Activated CD4-positive, alpha-beta T cell treated with anti-CD3 and anti-CD28 coated beads, Interleukin-2, amount 50 U/mL, for 48 hours (primary cell): ENCODE data around the gene ZNF729.
"Not testable (repeated sequence)": the region's sequence is repeated elsewhere in the genome, so short reads cannot be mapped to it uniquely, and the experiment has no call there.

Experiments
- DNase-seq, 2 experiments: peaks; one replicate each; pipeline ENCODE4 v3.0.0-alpha.2; 2020

ZNF729 gene

DNA sequence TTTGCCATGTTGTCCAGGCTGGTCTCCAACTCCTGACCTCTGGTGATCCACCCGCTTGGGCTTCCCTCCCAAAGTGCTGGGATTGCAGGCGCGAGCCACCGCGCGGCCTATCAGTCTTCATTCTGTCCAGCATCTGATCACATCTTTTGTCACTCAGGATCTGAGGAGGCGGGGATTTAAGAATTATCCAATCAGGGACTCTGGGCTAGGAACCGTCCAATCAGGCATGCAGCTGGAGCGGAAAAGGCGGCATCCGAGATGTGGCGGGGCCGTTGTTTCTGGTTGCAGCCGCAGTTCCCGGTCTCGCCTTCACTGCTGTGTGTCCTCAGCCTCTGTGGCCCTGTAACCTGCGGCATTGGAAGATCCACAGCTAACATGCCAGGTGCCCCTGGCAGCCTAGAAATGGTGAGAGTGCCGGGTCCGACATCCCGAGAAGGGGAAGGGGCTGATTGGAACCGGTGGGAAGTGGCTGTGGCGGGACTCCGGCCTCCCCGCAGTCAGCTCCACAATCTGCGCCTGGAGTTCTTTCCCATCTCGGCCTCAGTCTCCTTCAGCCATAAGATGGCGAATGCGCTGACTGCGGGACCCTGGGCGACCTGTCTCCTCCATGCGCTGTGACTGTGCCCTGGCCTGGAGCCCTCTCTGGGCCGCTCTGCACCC, at the start of gene ZNF729:
Gene ZNF729, plus strand, starts transcription at position 291 of the 660 bp plus-strand sequence. Its CDS starts 85 bp downstream, at position 376.
- DNase-seq, result no peak

DNA sequence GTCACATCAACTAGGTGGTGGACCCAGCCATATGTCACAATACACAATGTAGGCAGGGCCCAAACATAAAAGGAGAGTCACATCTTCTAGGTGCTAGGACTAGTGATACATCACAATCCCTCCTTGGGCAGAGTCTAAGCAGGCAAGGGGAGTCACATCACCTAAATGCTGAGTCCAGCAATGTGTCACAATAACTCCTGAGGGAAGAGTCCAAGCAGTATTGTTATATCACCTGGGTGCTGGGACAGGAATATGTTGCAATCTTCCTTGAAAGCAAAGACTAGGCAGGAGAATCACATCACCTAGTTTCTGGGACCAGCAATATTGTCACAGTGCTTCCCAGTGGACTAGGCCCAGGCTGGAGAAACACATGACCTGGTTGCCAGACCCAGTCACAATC, 29.4 kb upstream of the ZNF729 start:
- no peak for DNase-seq

DNA sequence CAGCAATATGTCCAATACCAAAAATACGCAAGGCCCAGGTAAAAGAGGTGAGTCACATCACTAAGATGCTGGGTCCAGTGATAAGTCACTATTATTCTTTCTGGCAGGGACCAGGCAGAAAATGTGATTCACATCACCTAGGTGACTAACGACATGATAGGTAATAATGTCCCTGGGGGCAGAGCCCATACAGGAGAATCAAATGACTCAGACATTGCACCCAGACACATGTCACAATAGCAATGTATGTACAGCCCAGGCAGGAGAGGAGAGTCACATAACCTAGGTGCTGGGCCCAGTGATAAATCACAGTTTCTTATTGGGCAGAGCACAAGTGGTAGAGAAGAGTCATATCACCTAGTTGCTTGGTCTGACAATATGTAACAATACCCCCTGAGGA, 28.9 kb upstream of the ZNF729 start:
- no peak for DNase-seq

DNA sequence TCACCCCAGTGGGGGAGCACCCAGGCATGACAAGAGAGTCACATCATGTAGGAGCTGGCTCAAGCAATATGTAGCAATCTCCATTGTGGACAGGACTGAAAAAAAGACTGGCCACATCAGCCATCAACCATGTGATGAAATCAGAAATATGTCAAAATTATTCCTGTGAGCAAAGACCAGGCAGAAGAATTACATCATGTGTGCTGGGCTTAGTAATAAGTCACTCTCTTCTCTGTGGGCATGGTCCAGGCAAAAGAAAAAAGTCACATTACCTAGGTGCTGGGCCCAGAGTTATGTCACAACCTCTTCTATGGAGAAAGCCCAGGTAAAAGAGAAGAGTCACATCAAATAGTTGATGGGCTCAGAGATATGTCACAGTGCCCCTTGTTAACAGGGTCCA, 28.3 kb upstream of the ZNF729 start:
- no peak for DNase-seq

DNA sequence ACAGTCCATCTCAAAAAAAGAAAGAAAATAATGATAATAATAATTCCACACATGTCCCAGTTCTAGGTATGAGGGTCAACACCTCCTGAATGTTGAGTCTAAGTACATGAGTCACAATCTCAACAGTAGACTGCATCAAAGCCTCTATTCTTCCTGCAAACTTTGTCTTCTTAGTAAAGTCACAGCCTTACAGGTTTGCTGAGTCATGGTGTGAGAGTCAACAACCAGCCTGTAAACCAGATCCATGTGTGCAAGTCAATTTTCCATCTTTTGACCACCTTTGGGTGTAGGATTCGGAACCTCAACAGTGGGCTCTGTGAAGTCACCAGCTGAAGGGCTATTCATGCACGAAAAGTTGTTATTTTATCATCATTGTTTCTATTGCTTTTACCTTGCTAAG, 25.7 kb upstream of the ZNF729 start:
- no peak for DNase-seq

DNA sequence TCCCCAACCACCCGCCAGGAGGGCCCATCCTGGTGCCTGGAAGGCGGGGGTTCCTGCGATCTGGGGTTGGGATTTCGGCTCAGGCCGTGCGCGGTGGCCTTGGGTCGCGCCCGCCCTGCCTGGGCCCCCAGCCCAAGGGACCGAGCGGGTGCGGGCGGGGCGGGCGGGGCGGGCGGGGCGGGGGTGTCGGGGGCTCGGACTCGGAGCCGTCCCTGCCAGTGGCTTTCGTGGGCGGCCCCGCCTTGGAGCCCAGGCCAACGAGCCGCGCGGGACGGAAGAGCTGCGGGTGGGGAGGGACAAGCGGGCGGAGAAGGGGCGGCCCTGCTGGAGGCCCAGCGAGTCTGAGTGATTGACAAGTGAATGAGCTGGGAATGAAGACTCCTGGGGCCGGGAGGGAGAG, 24.6 kb upstream of the ZNF729 start:
- no peak for DNase-seq

DNA sequence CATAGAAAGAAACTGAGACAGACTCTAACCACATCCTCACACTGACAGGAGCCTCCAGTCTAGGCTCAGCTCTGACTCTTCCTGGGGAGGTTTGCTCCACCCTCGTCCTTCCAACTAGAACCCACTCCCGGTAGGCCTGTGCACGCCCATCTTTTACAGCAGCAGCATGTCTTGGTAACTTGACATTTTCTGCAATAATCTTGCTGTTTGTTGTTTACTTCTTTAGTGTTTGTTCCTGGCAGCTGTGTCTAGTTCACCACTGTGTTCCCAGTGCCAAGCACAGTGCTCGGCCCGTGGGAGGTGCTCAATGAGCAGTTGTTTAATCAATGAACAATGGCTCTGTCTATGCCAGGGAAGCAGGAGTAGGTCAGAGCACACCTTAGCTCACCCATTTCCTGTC, 23.1 kb upstream of the ZNF729 start:
- DNase-seq, result no peak

DNA sequence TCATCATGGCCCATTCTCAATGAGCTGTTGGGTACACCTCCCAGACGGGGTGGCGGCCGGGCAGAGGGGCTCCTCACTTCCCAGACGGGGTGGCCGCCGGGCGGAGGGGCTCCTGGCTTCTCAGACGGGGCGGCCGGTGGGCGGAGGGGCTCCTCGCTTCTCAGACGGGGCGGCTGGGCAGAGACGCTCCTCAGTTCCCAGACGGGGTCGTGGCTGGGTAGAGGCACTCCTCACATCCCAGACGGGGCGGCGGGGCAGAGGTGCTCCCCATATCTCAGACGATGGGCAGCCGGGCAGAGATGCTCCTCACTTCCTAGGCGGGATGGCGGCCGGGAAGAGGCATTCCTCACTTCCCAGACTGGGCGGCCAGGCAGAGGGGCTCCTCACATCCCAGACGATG, 35.3 kb downstream of the ZNF729 start:
- not testable (repeated sequence) for DNase-seq

DNA sequence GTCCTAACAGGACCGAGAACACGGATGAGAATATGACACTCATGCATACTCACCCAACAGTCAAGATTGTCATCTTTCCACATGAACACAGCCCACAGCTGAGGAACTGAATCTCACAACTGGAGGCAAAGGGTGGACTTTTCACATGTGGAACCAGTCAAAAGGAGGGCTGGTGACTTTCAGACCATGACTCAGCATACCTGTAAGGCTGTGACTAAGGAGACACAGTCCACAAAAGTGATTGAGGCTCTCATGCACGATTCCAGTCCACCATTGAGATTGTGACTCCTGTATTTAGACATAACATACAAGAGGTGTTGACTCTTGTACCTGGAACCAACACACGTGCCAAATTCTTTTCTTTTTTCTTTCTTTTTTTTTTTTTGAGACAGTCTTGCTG, 40.0 kb downstream of the ZNF729 start:
- DNase-seq, result no peak

DNA sequence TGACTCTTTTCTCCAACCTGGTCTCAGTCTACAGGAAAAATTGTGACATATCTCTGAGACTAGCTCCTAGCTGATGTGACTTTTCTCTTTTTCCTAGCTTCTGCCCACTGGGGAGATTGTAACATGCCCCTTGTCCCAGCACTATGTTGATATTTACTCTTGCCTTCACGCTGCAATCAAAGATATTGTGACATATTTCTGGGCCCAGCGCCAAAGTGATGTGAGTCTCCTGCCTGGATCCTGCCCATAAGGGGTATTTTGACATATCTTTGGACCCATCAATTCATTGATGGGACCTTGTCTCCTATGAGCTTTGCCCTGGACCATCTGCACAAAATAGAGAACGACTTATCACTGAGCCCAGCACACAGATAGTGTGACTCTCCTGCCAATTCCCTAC, 41.1 kb downstream of the ZNF729 start:
- DNase-seq, result no peak

DNA sequence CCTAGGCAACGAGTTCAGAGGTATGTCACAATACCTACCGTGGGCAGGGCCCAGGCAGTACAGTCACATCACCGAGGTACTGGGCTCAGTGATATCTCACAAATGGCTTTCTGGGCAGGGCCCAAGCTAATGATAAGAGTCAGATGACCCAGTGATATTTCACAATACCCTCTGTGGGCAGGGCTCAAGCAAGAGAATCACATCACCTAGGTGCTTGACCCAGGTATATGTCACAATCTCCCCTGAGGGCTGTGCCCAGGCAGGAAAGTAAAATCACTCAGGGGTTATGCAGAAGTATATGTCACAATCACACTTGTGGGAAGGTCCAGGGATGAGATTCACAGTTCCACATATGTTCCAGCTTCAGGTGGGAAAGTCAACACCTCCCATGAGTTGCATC, 45.3 kb downstream of the ZNF729 start:
- DNase-seq, result no peak

DNA sequence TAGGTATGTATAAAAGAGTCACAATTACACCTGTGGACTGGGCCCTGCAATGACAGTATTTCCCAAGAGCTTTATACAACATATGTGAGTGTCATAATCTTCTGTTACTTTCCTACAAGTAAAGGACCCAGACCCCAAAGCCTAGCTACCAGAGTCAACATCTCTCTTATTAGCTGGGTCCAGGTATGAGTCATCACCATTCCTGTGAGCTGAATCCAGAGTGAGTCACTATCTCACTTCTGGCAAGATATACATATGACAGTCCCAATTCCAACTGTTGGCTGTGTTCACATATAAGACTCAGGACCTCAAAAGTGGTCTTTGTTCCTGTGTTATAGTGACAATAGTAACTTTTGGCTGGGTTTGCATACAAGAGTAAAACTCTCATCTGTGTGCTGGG, 46.7 kb downstream of the ZNF729 start:
- no peak for DNase-seq

DNA sequence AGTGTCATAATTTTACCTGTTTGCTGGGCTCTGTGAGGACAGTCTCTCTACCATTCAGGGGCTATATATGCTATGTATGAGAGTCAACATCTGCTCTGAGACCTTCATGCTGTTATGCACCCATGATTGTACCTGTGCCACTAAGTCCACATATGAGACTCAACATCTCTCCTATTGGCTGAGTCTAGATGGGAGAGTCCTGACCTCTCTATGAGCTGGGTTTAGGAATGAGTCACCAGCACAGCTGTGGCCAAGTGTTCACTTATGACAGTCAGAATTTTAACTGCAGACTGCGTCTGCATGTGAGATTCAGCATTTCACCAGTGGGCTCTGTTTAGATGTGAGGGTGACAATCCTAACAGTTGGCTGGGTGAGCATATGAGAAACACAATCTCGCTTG, 49.5 kb downstream of the ZNF729 start:
- DNase-seq, result no peak

DNA sequence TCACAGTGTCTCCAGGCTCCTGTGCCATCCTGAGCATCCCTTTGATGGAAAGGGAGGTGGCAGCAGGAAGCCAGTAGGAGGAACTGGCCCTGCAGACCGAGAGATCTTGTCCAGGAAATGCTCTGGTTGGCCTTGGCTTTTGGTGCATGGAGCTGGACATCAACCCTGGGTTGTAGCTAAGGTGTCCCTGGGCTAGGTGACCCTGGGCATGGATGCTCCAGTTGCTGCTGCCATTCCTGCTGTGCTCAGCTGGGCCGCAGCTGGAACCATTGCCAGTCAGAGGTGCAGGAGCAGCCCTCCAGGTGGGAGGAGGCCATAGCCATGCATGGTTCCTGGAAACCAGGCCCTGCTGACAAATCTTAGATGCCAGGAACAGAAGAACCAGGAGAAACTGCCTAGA, 68.4 kb downstream of the ZNF729 start:
- DNase-seq, result no peak
